Body of pancreas (tissue), 4 donors: Measurements from ENCODE around the gene PIGU.
"Not testable (repeated sequence)": the region's sequence is repeated elsewhere in the genome, so short reads cannot be mapped to it uniquely, and the experiment has no call there.

Experiments used
- POLR2A ChIP-seq, 3 donors: fragments of 450-650 bp; IDR thresholded peaks; one replicate each; pipeline ENCODE4 v1.6.1; 2016; ENCODE audit warnings: antibody characterized with exemption in 3 of 3, mild to moderate bottlenecking in 2 of 3
- TF ChIP-seq, protein P1 (sequence below), 7 experiments: fragments of 450-650 bp in 4 of 7; fragments of 200-600 bp in 3 of 7; sonication (generic) in 3 of 7; IDR thresholded peaks; one replicate each; pipeline ENCODE4 v1.5.1; 2016 to 2019; ENCODE audit warnings: antibody characterized with exemption in 7 of 7

GRCh38 chr20:34616913-34617312 is 60.0 kb downstream of the PIGU start:
- TF ChIP-seq, protein P1, sequence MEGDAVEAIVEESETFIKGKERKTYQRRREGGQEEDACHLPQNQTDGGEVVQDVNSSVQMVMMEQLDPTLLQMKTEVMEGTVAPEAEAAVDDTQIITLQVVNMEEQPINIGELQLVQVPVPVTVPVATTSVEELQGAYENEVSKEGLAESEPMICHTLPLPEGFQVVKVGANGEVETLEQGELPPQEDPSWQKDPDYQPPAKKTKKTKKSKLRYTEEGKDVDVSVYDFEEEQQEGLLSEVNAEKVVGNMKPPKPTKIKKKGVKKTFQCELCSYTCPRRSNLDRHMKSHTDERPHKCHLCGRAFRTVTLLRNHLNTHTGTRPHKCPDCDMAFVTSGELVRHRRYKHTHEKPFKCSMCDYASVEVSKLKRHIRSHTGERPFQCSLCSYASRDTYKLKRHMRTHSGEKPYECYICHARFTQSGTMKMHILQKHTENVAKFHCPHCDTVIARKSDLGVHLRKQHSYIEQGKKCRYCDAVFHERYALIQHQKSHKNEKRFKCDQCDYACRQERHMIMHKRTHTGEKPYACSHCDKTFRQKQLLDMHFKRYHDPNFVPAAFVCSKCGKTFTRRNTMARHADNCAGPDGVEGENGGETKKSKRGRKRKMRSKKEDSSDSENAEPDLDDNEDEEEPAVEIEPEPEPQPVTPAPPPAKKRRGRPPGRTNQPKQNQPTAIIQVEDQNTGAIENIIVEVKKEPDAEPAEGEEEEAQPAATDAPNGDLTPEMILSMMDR (IDR thresholded peaks at IDR 0.05): not testable (repeated sequence)
- TF ChIP-seq POLR2A (IDR thresholded peaks at IDR 0.05): not testable (repeated sequence)
